NCI-H1105 (cell line): ENCODE data around the gene CCDC8.
"Not testable (repeated sequence)": the region's sequence is repeated elsewhere in the genome, so short reads cannot be mapped to it uniquely, and the experiment has no call there.

Experiments used
- DNase-seq: peaks from one replicate; lab custom pipeline; 2025; lab: John Stamatoyannopoulos, UW

Gene CCDC8

DNA sequence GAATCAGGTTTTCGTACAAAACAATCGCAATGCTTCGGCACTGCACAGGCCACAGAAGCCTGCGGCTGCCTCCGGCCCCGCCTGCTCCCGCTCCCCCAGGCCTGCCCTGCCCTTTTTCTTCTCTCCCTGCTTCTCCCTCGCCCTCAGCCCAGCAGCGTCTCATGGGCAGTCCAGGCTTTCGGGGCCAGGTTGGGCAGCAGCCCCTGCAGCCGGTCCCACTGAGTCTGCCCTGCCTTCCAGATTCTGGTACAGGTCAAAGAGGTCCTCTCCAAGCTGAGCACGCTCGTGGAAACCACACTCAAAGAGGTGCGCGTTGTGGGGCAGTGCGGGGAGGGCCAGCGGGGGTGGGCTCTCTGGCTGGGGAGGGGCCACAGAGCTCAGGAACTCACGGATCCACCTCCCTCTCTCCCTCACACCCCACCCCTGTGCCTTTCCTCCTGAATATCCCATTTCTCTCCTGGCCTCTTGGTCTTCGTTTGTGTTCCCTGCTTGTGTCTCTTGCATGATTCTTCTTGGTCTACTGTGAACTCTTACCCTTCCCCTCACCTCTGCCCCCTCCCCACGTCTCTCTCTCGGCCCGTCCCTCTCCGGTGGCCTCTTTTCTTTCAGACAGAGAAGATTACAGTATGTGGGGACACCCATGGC lies 30.1 kb downstream of the CCDC8 start:
- DNase-seq, result no peak

DNA sequence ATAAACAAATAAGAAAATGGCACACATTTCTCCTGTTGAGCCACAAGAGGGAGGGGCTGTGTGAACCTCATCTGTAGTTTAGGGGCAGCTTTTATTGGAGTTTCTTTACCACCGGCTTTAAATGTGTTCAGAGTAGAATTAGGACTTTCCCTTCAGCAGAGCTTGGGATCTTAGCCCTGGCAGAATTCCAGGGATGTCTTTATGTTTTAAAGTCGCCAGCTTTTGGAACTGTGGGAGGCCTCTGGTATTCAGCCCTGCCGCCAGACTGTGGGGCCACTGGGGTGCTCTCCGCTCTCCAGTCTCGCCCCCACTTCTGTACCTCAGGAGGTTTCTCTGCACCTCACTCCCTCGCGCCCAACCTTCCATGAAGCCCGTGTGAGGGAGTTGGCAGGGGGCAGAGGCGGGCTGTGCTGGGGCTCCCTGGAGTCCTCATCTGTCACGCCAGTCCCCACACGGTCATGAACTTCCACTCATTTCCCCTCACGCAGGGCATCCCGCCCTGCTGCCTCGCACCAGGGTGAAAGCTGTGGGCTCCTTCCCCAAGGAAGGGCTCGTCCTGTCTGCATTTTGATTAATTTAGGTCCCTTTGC lies 31.5 kb downstream of the CCDC8 start:
- no peak for DNase-seq

DNA sequence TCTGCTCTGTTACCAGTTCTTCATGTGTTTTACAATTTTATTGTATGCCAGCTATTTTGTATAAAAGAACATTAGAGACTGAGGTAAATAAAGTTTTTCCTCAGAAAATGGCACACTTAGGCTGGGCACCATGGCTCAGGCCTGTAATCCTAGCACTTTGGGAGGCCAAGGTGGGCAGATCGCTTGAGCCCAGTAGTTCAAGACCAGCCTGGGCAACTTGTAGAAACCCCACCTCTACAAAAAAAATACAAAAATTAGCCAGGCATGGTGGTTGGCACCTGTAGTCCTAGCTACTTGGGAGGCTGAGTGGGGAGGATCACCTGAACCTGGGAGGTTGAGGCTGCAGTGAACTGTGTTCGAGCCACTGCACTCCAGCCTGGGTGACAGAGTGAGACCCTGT lies 32.0 kb downstream of the CCDC8 start:
- DNase-seq, result no peak

DNA sequence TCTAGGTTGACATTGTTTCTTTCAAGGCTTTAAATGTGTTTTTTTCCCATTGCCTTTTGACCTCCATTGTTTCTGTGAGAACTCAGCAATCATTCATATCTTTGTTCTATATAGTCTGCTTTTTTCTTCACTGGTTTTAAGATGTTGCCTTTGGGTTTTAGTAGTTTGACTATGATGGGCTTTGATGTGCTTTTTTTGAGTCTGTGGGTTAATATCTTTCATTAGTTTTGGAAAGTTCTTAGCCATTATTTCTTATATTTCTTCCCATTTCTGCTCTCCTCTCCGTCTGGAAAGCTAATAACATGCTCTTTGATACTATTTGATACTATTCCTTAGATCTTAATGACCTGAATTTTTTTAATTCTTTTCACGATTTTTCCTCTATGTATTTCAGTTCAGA lies 32.7 kb downstream of the CCDC8 start:
- DNase-seq, result no peak

DNA sequence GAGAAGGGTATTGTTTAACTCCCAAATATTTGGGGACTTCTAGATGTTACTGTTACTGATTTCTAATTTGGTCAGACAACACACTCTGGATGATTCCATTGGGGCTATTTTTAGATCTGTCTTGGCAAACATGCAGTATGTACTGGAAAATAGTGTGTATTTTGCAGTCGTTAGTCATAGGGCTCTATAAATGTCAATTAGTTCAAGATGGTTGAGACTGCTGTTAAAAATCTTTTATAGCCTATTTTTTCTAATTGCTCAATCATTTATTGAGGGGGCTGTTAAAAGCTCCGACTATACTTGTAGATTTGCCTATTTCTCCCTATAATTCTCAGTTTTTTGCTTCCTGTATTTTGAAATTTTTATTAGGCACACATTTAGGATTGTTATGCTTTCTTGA lies 35.1 kb downstream of the CCDC8 start:
- peak; percentile 20 for DNase-seq

DNA sequence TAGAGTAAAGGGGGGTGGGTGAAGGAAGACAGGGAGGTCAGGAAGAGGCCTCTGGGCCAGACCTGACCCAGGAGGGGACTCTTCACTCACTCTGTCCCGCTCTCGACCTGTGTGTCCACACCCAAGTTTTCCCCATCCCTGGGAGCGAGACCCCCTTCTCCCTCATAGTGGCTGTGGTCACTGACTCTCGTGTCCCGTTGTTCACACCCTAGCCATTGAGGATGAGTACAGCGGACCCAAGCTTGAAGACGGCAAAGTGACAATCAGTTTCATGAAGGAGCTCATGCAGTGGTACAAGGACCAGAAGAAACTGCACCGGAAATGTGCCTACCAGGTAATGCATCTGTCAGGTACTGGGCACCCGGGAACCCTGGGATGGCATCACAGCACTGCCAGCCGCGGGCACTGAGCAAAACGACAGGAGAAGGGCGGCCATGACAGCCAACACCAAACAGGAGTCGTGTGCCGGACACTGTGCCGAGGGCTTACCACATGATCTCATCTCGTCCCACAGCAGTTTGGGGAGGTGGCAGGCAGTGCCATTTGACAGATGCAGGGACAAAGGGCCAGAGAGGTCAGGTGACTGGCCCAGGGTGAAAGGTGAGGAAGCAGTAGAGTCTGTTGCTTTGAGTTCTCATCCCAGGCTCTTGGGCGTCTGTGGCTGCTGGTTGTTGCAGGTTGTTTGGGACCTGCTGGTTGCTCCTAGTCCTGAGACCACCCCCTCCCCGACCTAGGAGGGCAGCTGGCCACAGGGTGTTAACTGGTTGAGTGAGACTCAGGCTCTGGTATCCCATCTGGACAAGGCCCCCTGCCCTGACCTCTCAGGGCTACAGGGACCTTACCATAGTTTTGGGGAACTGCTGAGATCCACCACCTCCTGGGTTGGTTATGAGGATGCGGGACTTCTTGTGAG lies 36.9 kb downstream of the CCDC8 start:
- DNase-seq, result no peak

DNA sequence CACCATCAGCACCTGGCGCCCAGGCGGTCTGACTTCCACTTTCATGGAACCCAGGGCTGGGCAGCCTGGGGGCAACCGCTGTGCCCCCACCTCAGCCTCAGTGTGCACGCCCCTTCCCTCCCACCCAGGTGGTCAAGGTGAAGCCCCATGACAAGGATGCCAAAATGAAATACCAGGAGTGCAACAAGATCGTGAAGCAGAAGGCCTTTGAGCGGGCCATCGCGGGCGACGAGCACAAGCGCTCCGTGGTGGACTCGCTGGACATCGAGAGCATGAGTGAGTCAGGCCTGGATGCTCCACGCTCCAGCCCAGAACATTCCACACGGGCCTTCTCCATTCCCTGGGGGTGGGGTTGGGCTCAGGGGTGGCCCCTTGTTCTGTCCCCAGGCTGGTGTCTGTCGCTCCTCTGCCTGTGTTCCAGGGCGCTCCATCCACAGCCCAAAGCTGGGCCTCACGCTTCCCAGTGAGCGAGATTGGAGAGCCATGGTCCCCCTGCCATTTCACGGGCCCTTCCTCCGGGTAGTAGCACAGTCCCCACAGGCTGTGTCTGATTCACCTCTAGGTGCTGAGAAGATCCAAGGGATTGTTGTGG lies 37.8 kb downstream of the CCDC8 start:
- not testable (repeated sequence) for DNase-seq

DNA sequence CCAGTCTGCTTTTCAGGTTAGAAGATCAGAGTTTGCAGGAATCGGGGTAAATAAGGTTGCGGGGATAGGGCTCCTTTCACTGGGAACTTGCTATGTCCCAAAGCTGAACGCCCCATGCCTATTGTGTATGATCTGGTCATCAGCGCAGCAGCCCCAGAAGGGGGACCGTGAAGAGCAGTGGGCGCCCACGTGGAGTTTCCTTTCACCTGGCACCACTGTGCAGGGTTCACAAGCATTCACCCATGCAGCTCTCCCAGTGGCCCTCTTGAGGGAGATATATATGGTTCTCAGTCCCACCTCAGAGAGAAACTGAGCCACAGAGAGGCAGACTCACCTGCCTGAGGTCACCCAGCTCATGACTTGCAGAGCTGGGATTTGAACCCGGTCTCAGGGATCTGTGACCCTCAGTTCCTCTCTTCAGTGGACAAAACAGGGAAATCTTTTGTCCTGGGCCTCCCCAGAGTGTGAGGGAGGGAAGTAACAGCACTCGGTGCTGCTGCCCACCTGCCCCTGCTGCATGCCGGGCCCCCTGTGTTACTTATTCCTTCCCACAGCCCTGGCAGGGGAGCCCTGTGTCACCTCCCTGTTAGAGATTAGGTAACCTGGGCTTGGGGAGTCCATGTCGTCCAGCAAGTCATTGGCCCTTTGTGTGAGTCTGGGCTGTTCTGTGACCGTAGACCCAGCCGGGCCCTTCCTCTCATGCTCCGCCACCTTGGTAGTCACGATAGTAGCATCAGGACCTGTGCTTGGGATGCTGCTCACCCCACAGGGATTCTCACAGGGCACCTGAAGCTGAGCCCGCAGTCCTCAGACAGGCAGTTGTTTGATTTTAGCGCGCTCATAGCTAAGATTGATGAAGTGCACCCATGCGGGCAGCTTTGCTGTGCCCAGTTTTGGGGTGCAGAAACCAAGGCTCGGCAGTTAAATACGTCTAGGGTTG lies 38.6 kb downstream of the CCDC8 start:
- DNase-seq, result no peak

DNA sequence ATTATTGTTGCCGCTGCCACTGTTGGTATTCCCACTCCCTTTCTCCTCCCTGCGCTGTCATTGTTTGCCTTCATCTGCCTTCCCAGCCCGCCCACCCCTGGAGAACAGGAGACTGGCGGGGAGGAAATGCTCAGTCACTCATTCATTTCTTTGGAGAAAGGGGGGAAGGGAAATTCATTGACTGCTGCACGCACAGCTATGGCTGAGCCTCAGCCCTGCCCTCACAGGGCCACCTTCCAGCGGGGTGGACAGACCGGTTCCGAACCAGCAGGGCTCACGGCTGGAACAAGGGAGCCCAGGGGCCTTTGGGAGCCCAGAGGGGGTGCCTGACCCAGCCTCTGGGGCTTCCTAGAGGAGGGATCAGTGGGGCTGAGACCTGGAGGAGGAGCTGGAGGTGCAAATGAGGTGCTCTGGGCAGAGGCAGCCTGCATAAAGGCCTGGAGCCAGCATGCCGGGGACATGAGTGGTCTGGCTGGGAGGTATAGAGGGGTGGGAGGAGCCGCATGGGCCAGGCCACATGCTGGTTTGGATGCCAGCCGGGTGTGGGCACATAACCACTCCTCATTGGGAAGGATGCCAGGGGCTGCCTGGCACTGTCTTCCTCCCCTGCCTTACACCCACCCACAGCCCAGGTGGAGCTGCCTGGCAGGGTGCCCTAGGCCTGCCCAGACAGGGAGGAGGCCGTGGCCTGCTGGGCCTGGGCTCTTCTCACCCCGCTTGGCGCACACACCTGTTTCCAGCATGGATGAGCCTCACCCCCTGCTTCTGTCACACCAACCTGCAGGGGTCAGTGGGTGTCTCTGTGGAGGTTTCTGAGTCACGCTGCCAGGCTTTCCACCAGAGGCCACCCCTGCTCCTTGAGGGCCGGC lies 39.6 kb downstream of the CCDC8 start:
- DNase-seq, result peak; percentile 100

DNA sequence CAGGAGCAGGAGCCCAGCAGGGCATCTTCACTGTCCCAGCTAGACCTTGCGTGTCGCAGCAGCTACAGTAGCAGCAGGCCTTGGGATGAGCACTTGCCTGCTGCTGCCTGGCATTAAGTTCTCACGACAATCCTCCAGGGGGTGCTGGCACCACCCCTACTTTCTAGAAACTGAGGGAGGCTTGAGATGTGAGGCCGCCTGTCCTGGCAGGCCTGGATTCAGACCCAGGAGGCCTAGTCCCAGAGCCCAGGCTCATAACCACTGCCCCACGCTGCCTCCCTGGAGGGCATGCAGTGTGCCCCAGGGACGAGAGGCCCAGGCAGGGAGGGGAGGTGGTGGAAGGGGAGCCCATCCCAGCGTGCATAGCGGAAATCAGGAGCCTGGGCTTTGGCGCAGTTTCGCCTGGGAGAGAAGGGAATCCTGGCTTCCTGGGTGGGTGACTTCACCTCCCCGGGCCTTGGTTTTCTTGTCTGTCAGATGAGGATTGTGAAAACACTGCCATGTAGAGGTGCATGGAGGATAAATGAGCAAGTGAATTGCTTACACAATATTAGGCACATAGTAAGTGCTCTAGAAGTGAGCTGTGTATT lies 40.4 kb downstream of the CCDC8 start:
- no peak for DNase-seq

DNA sequence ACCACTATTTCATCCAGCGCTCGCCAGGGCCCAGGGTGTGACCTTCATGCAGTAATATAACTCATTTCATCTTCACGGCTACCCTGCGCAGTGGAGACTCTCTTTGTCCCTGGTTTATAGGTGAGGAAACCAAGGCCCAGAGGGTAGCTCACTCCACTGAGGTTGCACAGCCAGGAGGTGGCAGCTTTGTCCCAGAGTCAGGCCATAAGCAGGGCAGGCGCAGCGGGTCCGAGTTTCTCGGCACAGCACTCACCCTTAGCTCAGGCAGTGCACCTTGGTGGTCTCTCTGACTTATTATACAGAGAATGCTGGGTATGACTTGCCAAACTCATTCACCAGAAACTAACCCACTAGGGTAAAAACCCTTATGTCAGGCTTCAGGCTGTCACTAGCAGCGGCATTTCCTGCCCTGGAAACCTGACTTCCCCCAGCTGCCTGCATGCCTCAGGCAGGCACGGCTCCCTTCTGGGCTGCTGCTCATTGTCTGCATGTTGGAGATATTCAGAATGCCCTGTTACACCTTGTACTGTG lies 41.9 kb downstream of the CCDC8 start:
- DNase-seq, result no peak

DNA sequence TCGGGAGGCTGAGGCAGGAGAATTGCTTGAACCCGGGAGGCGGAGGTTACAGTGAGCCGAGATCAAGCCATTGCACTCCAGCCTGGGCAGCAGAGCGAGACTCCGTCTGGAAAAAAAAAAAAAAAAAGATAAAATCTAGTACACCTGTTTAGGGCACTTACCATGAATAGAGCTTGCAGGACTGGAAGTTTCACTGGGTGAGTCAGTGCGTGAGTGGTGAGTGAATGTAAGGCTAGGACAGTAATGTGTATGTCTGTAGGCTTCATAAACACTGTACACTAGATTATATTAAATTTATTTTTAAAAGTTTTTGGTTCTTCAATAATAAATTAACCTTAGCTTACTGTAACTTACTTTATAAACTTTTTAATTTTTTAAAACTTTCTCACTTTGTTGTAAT lies 43.5 kb downstream of the CCDC8 start:
- no peak for DNase-seq

DNA sequence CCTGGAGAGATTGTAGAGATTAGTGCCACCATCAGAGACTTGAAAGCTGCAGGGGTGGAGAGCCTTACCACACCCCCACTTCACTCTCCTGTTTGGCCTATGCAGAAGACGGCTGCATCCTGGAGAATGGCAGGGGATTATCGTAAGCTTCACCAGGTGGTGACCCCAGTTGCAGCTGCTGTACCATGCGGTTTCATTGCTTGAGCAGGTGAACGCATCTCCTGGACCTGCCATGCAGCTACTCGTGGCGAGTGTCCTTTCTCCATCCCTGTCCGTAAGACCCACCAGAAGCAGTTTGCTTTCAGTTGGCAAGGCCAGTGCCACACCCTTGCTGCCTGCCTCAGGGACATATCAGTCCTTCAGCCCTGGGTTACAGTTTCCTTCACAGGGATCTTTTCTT lies 45.2 kb downstream of the CCDC8 start:
- no peak for DNase-seq

DNA sequence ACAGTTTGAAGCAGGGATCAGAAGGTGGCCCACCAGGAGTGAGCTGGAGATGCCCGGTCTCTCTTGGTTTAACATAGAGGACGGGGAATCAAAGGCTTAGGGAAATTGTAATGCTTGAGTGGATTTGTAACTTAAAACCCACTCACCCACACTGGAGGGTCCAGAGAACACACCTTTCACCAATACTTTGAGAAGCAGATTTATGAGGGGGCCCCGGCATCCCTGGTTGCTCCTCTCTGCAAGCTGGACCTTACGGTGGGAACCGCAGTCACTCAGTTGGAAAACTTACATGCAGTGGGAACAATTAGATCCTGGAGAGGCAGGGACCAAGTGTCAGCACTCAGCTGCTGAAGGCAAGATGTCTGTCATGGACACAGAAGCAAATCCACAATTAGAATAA lies 45.9 kb downstream of the CCDC8 start:
- no peak for DNase-seq

DNA sequence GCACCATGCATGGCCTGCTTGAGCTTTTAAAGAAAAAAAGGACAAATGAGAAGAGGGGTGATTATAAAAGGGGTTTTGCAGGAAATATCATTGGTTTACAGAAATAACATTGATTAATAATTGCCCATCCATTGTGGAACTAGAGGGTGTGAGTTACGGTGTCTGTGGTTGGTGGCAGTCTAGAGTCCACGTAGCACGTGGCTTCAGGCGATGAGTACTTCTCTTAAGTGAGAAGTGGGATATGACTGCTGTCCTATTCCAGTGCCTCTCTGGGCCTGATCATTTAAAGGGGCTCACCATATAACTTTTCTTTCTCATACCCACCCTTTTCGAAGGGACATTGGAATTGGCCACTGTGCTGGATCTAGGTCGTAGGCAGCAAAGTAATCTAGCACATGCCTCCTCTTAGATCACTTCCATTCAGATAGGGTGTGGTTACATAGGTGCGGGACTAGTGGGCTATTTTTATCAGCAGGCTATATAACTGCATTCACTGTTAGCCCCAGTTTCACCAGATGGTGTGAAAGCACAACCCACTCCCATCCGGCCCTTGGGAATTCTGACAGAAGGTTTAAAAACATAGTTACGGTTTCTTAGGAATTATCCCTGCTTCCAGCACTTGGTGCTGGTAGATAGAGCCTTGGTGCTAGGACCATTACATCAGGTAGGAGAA lies 46.6 kb downstream of the CCDC8 start:
- DNase-seq, result no peak

DNA sequence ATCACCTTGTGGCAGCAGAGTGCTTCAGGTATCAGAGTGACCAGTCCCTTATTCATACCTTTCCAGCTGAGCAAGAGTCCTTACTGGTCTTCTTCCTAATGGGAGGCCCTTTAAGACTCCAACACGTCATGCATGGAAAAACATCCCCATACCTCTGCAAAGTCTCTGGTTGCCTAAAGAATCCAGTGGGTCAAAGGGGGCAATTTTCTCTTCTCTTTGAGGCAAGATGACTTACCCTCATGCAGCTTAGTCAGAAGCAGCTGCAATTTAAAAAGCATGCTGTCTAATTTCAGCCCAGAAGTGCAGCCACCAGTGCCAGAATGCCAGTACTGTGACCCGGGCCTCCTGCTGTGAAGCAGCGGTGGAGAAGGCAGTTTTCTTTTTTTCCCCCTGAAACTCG lies 47.8 kb downstream of the CCDC8 start:
- no peak for DNase-seq

DNA sequence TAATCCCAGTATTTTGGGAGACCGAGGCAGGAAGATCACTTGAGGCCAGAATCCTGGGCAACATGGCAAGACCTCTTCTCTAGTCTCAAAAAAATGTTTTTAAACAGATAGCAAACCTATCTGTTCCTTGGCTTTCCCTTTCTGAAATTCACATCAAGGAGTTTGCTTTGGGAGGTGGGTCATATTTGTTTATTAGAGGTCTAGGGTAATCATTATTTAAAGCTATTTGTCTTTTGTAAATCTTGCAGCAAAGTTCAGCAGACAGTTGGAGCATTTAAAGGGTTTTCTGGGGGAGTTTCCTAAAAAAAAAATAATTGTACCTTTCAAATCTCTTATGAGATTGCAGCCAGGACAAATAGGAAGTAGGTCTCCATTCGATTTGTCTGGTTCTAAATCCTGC lies 49.0 kb downstream of the CCDC8 start:
- no peak for DNase-seq

DNA sequence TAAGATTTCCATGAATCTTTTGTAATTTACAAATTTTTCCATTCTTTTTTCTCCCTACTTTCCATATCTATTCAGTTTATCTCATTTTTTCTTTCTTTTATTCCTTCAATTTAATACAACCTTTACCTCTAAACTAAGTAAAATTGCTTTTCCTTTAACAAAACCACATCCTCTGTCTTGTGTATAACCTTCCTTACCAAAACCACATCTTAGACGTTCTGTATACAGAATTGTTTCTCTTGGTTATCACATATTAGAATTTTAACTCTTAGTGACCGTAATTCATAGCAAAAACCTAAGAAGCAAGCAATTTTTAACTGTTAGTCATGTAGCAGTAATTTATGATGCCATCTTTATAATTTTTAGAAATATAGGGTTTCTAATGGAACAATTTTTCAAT lies 51.4 kb downstream of the CCDC8 start:
- DNase-seq, result no peak
